Smooth muscle cell of the brain vasculature (primary cell): ENCODE measurements around the gene TINCR.

Experiments
- DNase-seq: peaks from one replicate; pipeline ENCODE4 v3.0.0-alpha.2; 2012; ENCODE audit warnings: low read depth, low spot score

The TINCR gene

DNA sequence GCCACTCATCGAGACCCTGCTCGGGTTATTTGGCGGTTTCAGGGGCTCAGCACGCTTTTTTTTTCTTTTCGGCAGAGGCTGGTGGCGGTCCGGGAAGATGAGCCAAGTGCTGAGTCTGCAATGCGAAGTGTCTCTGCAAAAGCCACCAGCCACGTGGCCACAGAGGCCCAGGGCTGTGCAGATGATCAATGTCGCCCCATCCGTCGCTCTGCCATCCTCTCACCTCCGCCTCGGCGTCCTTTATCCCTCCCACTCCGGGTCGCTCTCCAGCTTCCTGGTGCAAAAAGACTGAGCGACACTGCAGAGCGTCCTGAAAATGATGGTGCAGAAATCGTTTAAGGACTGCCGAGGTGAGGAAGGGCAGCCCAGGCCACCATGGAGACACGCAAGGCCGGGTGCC, 55.0 kb downstream of the TINCR start:
- no peak for DNase-seq
